HEK293 (cell line): ENCODE data around the gene TMEM187.

ENCODE experiments used
- CTCF ChIA-PET: fragments of 350-600 bp; formaldehyde crosslinking; extraction: SDS; loops from one replicate; lab custom pipeline; 2021; ENCODE audit warnings: antibody characterized with exemption; lab: Yijun Ruan, JAX
- POLR2A ChIA-PET: fragments of 300-600 bp; formaldehyde crosslinking; extraction: SDS; loops from one replicate; lab custom pipeline; 2020; ENCODE audit warnings: antibody characterized with exemption, inconsistent platforms; lab: Yijun Ruan, JAX
- H3K27ac ChIP-seq: fragments of 200-500 bp; sonication (Bioruptor generic); 2 replicates; pipeline ENCODE4 v1.5.1; 2014; ENCODE audit warnings: low read depth, low read length, control low read depth, inconsistent platforms; ENCODE audit errors: extremely low read depth
- H3K36me3 ChIP-seq, 2 experiments: fragments of 200-500 bp in 1 of 2; sonication (Bioruptor generic) in 1 of 2; 1 replicate in 1 of 2; 2 replicates in 1 of 2; pipeline ENCODE4 v1.5.1; 2014 to 2017; ENCODE audit warnings: inconsistent platforms in 2 of 2, low read length in 2 of 2; ENCODE audit not compliant: control insufficient read depth in 2 of 2, insufficient read depth in 1 of 2
- H3K4me1 ChIP-seq: fragments of 200-500 bp; sonication (Bioruptor generic); 2 replicates; pipeline ENCODE4 v1.5.1; 2014; ENCODE audit warnings: mild to moderate bottlenecking, low read length, inconsistent platforms; ENCODE audit not compliant: control insufficient read depth, insufficient read depth
- H3K4me3 ChIP-seq: 2 replicates; pipeline ENCODE4 v1.5.1; 2011; ENCODE audit warnings: low read depth, mild to moderate bottlenecking, control low read depth, low read length, moderate library complexity
- H3K9me3 ChIP-seq: fragments of 200-500 bp; sonication (Bioruptor generic); 2 replicates; pipeline ENCODE4 v1.5.1; 2014; ENCODE audit warnings: low read depth, low read length, inconsistent platforms; ENCODE audit not compliant: control insufficient read depth, insufficient read depth
- MZF1 ChIP-seq: fragments of 450-650 bp; formaldehyde crosslinking; IDR thresholded peaks from 2 replicates; pipeline ENCODE4 v1.5.1; 2017; ENCODE audit warnings: missing biosample characterization, missing genetic modification characterization, borderline replicate concordance
- TRIM28 ChIP-seq: IDR thresholded peaks from 2 replicates; pipeline ENCODE4 v1.6.1; 2011; ENCODE audit warnings: low read length, control low read depth, borderline replicate concordance
- TSHZ1 ChIP-seq: fragments of 450-650 bp; formaldehyde crosslinking; IDR thresholded peaks from 2 replicates; pipeline ENCODE4 v1.5.1; 2016; ENCODE audit warnings: missing biosample characterization, missing genetic modification characterization, borderline replicate concordance
- YY1 ChIP-seq: fragments of 450-650 bp; formaldehyde crosslinking; IDR thresholded peaks from 2 replicates; pipeline ENCODE4 v1.5.1; 2018; ENCODE audit warnings: missing biosample characterization, missing genetic modification characterization
- ZEB2 ChIP-seq: fragments of 450-650 bp; formaldehyde crosslinking; IDR thresholded peaks from 2 replicates; pipeline ENCODE4 v1.5.1; 2016; ENCODE audit warnings: missing biosample characterization, missing genetic modification characterization
- ZFHX2 ChIP-seq: fragments of 450-650 bp; formaldehyde crosslinking; conservative IDR thresholded peaks from 2 replicates; pipeline ENCODE4 v1.5.1; 2016; ENCODE audit warnings: missing biosample characterization, missing genetic modification characterization
- ZNF18 ChIP-seq: fragments of 450-650 bp; formaldehyde crosslinking; IDR thresholded peaks from 2 replicates; pipeline ENCODE4 v1.5.1; 2016; ENCODE audit warnings: missing biosample characterization, missing genetic modification characterization
- ZNF211 ChIP-seq: fragments of 450-650 bp; formaldehyde crosslinking; IDR thresholded peaks from 2 replicates; pipeline ENCODE4 v1.5.1; 2016; ENCODE audit warnings: low read depth, missing biosample characterization, missing genetic modification characterization
- ZNF266 ChIP-seq: fragments of 450-650 bp; formaldehyde crosslinking; IDR thresholded peaks from 2 replicates; pipeline ENCODE4 v1.5.1; 2016; ENCODE audit warnings: missing biosample characterization, missing genetic modification characterization, low read depth
- ZNF341 ChIP-seq: fragments of 450-650 bp; formaldehyde crosslinking; IDR thresholded peaks from 2 replicates; pipeline ENCODE4; 2016; ENCODE audit warnings: low read depth, missing biosample characterization, missing genetic modification characterization
- ZNF404 ChIP-seq: fragments of 450-650 bp; formaldehyde crosslinking; IDR thresholded peaks from 2 replicates; pipeline ENCODE4 v1.5.1; 2017; ENCODE audit warnings: missing biosample characterization, missing genetic modification characterization
- ZNF416 ChIP-seq: fragments of 450-650 bp; formaldehyde crosslinking; IDR thresholded peaks from 2 replicates; pipeline ENCODE4 v1.5.1; 2016; ENCODE audit warnings: missing biosample characterization, missing genetic modification characterization
- ZNF423 ChIP-seq: fragments of 450-650 bp; formaldehyde crosslinking; IDR thresholded peaks from 2 replicates; pipeline ENCODE4 v1.5.1; 2016; ENCODE audit warnings: missing biosample characterization, missing genetic modification characterization
- ZNF514 ChIP-seq: fragments of 450-650 bp; formaldehyde crosslinking; IDR thresholded peaks from 2 replicates; pipeline ENCODE4 v1.5.1; 2016; ENCODE audit warnings: missing biosample characterization, missing genetic modification characterization
- ZNF600 ChIP-seq: fragments of 450-650 bp; formaldehyde crosslinking; IDR thresholded peaks from 2 replicates; pipeline ENCODE4 v1.5.1; 2016; ENCODE audit warnings: missing biosample characterization, missing genetic modification characterization
- ZNF623 ChIP-seq: fragments of 450-650 bp; formaldehyde crosslinking; IDR thresholded peaks from 2 replicates; pipeline ENCODE4 v1.5.1; 2016; ENCODE audit warnings: missing biosample characterization, missing genetic modification characterization
- ZNF629 ChIP-seq: fragments of 450-650 bp; formaldehyde crosslinking; IDR thresholded peaks from 2 replicates; pipeline ENCODE4 v1.5.1; 2017; ENCODE audit warnings: missing biosample characterization, missing genetic modification characterization
- ZNF654 ChIP-seq: fragments of 450-650 bp; formaldehyde crosslinking; IDR thresholded peaks from 2 replicates; pipeline ENCODE4 v1.5.1; 2016; ENCODE audit warnings: low read depth, missing biosample characterization, missing genetic modification characterization
- ZNF677 ChIP-seq: fragments of 450-650 bp; IDR thresholded peaks from 2 replicates; pipeline ENCODE4 v1.5.0; 2018; ENCODE audit warnings: missing biosample characterization, mild to moderate bottlenecking, missing genetic modification characterization, moderate library complexity
- ZNF843 ChIP-seq: fragments of 450-650 bp; formaldehyde crosslinking; IDR thresholded peaks from 2 replicates; pipeline ENCODE4 v1.5.1; 2016; ENCODE audit warnings: missing biosample characterization, missing genetic modification characterization
- TF ChIP-seq, protein P1 (sequence below): fragments of 450-650 bp; formaldehyde crosslinking; IDR thresholded peaks from 2 replicates; pipeline ENCODE4 v1.5.1; 2016; ENCODE audit warnings: missing biosample characterization, missing genetic modification characterization
- TF ChIP-seq, protein P2 (sequence below): fragments of 450-650 bp; formaldehyde crosslinking; IDR thresholded peaks from 2 replicates; pipeline ENCODE4 v1.5.1; 2016; ENCODE audit warnings: missing biosample characterization, missing genetic modification characterization

Gene TMEM187

DNA sequence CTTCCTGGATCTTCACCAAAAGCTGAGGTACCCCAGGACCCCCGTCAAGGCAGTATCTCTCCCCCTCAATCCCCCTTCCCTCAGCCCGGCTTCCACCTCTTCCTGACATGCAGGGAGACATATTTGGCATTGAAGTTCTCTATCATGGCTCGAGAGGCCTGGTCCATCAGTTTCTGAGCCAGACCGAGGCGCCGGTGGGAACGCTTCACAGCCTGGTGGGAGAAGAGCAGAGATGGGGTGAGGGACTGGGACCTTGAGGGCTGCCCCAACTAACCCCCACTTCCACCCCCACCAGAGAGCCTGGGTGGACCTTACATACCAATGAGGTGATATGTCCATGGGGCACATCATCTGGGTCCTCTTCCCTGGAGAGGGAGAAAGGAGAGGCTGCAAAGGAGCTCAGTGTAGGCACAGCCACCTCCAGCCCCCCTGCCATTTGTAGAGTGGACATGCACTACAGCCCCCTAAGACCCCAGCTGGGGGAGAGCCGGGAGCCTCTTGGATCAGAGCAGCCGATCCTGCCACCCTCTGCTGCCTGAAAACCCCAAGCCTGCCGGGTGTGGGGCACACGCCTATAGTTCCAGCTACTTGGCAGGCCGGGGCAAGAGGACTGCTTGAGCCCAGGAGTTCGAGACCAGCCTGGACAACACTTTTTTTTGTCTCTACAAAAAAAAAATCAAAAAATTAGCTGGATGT is 40.2 kb upstream of the TMEM187 start:
- Histone ChIP-seq H3K9me3 (no peaks in the 10 kb centered on the region), H3K4me1 (peaks cover 17% of the 10 kb centered on the region), H3K4me3 (no peak overlapping the region), H3K36me3 (peaks cover 23 to 48% of the 10 kb centered on the region in 2 experiments), H3K27ac (no peak overlapping the region)
- POLR2A ChIA-PET, result interaction anchor here (1.5 kb wide), 1 partner anchor 39 kb away, joined by 3 read pairs; the partner anchor contains the start of gene HCFC1
- no peak for TF ChIP-seq ZNF629
- TF ChIP-seq ZEB2 (tag by site-specific recombination), result no peak
- no peak for TF ChIP-seq ZNF341 (tag by site-specific recombination)
- no peak for TF ChIP-seq ZNF514 (tag by site-specific recombination)
- no peak for TF ChIP-seq ZNF654 (tag by site-specific recombination)
- no peak for TF ChIP-seq ZFHX2
- TF ChIP-seq TRIM28, result no peak
- TF ChIP-seq ZNF623 (tag by site-specific recombination), result no peak
- TF ChIP-seq ZNF843 (tag by site-specific recombination), result no peak
- no peak for TF ChIP-seq ZNF423
- no peak for TF ChIP-seq ZNF266 (tag by site-specific recombination)
- TF ChIP-seq, protein P1, sequence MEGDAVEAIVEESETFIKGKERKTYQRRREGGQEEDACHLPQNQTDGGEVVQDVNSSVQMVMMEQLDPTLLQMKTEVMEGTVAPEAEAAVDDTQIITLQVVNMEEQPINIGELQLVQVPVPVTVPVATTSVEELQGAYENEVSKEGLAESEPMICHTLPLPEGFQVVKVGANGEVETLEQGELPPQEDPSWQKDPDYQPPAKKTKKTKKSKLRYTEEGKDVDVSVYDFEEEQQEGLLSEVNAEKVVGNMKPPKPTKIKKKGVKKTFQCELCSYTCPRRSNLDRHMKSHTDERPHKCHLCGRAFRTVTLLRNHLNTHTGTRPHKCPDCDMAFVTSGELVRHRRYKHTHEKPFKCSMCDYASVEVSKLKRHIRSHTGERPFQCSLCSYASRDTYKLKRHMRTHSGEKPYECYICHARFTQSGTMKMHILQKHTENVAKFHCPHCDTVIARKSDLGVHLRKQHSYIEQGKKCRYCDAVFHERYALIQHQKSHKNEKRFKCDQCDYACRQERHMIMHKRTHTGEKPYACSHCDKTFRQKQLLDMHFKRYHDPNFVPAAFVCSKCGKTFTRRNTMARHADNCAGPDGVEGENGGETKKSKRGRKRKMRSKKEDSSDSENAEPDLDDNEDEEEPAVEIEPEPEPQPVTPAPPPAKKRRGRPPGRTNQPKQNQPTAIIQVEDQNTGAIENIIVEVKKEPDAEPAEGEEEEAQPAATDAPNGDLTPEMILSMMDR, result no peak
- no peak for TF ChIP-seq ZNF18 (tag by site-specific recombination)
- CTCF ChIA-PET, result interaction anchor here (0.8 to 14.7 kb wide), 5 partner anchors 9 to 168 kb away, joined by 3 to 267 read pairs (median 3); partner anchors contain the start of genes PLXNB3 and RENBP

DNA sequence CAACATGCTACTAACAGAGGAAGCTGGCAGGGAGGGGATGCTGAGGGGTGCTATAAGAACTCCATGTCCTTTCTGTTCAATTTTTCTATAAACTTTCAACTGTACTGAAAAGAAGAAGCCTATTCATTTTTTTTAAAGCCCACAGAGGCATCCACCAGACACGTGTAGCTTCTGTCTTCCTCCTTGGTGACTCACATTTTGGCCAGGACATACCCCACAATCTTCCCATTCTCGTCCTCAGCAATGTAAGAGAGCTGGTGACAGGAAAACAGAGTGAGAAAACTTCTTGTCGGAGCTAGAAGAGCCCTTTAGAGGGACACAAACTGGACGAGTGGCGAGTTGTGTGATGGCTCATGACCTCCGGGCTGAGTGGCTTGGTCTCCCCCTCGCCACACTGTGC is 38.8 kb upstream of the TMEM187 start:
- H3K4me3 ChIP-seq, result peak overlapping the region; percentile 88
- H3K9me3 ChIP-seq, result no peaks in the 10 kb centered on the region
- POLR2A ChIA-PET, result interaction anchor here (0.9 to 2.7 kb wide), 6 partner anchors 9 to 39 kb away, joined by 3 to 21 read pairs (median 4); partner anchors contain the start of genes HCFC1 and TMEM187
- TF ChIP-seq, protein P2, sequence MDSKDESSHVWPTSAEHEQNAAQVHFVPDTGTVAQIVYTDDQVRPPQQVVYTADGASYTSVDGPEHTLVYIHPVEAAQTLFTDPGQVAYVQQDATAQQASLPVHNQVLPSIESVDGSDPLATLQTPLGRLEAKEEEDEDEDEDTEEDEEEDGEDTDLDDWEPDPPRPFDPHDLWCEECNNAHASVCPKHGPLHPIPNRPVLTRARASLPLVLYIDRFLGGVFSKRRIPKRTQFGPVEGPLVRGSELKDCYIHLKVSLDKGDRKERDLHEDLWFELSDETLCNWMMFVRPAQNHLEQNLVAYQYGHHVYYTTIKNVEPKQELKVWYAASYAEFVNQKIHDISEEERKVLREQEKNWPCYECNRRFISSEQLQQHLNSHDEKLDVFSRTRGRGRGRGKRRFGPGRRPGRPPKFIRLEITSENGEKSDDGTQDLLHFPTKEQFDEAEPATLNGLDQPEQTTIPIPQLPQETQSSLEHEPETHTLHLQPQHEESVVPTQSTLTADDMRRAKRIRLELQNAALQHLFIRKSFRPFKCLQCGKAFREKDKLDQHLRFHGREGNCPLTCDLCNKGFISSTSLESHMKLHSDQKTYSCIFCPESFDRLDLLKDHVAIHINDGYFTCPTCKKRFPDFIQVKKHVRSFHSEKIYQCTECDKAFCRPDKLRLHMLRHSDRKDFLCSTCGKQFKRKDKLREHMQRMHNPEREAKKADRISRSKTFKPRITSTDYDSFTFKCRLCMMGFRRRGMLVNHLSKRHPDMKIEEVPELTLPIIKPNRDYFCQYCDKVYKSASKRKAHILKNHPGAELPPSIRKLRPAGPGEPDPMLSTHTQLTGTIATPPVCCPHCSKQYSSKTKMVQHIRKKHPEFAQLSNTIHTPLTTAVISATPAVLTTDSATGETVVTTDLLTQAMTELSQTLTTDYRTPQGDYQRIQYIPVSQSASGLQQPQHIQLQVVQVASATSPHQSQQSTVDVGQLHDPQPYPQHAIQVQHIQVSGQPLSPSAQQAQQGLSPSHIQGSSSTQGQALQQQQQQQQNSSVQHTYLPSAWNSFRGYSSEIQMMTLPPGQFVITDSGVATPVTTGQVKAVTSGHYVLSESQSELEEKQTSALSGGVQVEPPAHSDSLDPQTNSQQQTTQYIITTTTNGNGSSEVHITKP, result no peak
- TF ChIP-seq MZF1 (no peak), ZNF677 (no peak), YY1 (tag by site-specific recombination) (no peak), TSHZ1 (no peak), ZNF416 (tag by site-specific recombination) (no peak), ZNF600 (tag by site-specific recombination) (no peak), ZNF211 (tag by site-specific recombination) (no peak), ZNF404 (tag by site-specific recombination) (no peak), ZEB2 (tag by site-specific recombination) (no peak)
- TF ChIP-seq, all 188 proteins: peak for 0
- peaks cover 23 to 48% of the 10 kb centered on the region in 2 experiments for H3K36me3 ChIP-seq
- peaks cover 14% of the 10 kb centered on the region; the same call in 1 of the 2 replicates for H3K4me1 ChIP-seq
- peak overlapping the region; percentile 85; the same call in 1 of the 2 replicates for H3K27ac ChIP-seq
- CTCF ChIA-PET, result interaction anchor here (1.3 to 14.7 kb wide), 4 partner anchors 8 to 168 kb away, joined by 3 to 267 read pairs (median 14); partner anchors contain the start of gene RENBP
